SK-N-SH (cell line): ENCODE measurements around the gene ABCC2. TPM values are rescaled to one million over a fixed set of nuclear protein-coding genes. Genes with fewer than 3 reads are reported as not detected.

ENCODE experiments used
- CTCF ChIA-PET: fragments of 300-600, 350-600 bp; formaldehyde crosslinking; extraction: SDS; loops from one replicate; lab custom pipeline; 2021; lab: Yijun Ruan, JAX
- POLR2A ChIA-PET: fragments of 350-600 bp; sonication (Branson Sonifier 250); formaldehyde crosslinking; extraction: SDS; loops from one replicate; lab custom pipeline; 2020; ENCODE audit warnings: antibody characterized with exemption, inconsistent platforms; lab: Yijun Ruan, JAX
- DNase-seq: peaks from one replicate; pipeline ENCODE4 v3.0.0; 2012
- H2AFZ ChIP-seq: fragments of 200-600 bp; sonication (generic); 2 replicates; pipeline ENCODE4 v1.8.1; 2016; ENCODE audit warnings: antibody characterized with exemption, mild to moderate bottlenecking, low read depth
- H3F3A ChIP-seq: fragments of 200-600 bp; sonication (generic); replicated peaks from 2 replicates; pipeline ENCODE3; 2016; ENCODE audit warnings: antibody characterized with exemption, mild to moderate bottlenecking; ENCODE audit not compliant: insufficient read depth
- H3K27ac ChIP-seq, 2 experiments: fragments of 200-500 bp in 1 of 2; fragments of 200-600 bp in 1 of 2; sonication (Bioruptor generic) in 1 of 2; sonication (generic), shearing (Covaris generic) in 1 of 2; 2 replicates each; pipeline versions ENCODE4 v1.5.1 to v1.6.1; 2014 to 2016; ENCODE audit warnings: low read depth in 2 of 2, inconsistent platforms in 1 of 2, low read length in 1 of 2, mild to moderate bottlenecking in 1 of 2, mixed read lengths in 1 of 2
- H3K27me3 ChIP-seq: fragments of 200-600 bp; sonication (generic), shearing (Covaris generic); 2 replicates; pipeline ENCODE4 v1.6.1; 2016; ENCODE audit warnings: mixed run types; ENCODE audit not compliant: insufficient read depth
- H3K36me3 ChIP-seq, 2 experiments: fragments of 200-500 bp in 1 of 2; fragments of 200-600 bp in 1 of 2; sonication (Bioruptor generic) in 1 of 2; sonication (generic) in 1 of 2; replicated peaks in 1 of 2; 2 replicates each; pipeline versions ENCODE3 to v1.5.1; 2014 to 2016; ENCODE audit warnings: low read length in 1 of 2, mild to moderate bottlenecking in 1 of 2; ENCODE audit not compliant: insufficient read depth in 2 of 2, control insufficient read depth in 1 of 2
- H3K4me1 ChIP-seq, 2 experiments: fragments of 200-500 bp in 1 of 2; fragments of 200-600 bp in 1 of 2; sonication (Bioruptor generic) in 1 of 2; sonication (generic), shearing (Covaris generic) in 1 of 2; 2 replicates each; pipeline versions ENCODE4 v1.5.1 to v1.6.1; 2014 to 2016; ENCODE audit warnings: low read depth in 1 of 2, low read length in 1 of 2, mixed run types in 1 of 2; ENCODE audit not compliant: insufficient read depth in 2 of 2, control insufficient read depth in 1 of 2
- H3K4me2 ChIP-seq: fragments of 200-600 bp; sonication (generic), shearing (Covaris generic); 2 replicates; pipeline ENCODE4 v1.6.1; 2017; ENCODE audit warnings: mixed run types
- H3K4me3 ChIP-seq, 2 experiments: fragments of 200-500 bp in 1 of 2; fragments of 200-600 bp in 1 of 2; sonication (Bioruptor generic) in 1 of 2; sonication (generic), shearing (Covaris generic) in 1 of 2; 2 replicates each; pipeline versions ENCODE4 v1.5.1 to v1.8.1; 2014 to 2016; ENCODE audit warnings: low read depth in 2 of 2, inconsistent platforms in 1 of 2, low read length in 1 of 2, mild to moderate bottlenecking in 1 of 2, mixed read lengths in 1 of 2, moderate library complexity in 1 of 2
- H3K79me2 ChIP-seq: fragments of 200-600 bp; sonication (generic); 2 replicates; pipeline ENCODE4 v1.8.1; 2017; ENCODE audit warnings: mild to moderate bottlenecking; ENCODE audit not compliant: insufficient read depth
- H3K9ac ChIP-seq: fragments of 200-600 bp; sonication (generic); 2 replicates; pipeline ENCODE4 v1.6.1; 2017; ENCODE audit warnings: mixed run types
- H3K9me2 ChIP-seq: fragments of 200-600 bp; sonication (generic); 2 replicates; pipeline ENCODE4 v1.6.1; 2017; ENCODE audit warnings: mixed run types
- H3K9me3 ChIP-seq: fragments of 200-600 bp; sonication (generic); 2 replicates; pipeline ENCODE4 v1.6.1; 2017; ENCODE audit warnings: mixed run types, mild to moderate bottlenecking, moderate library complexity
- H4K20me1 ChIP-seq: fragments of 200-600 bp; sonication (generic); 2 replicates; pipeline ENCODE4 v1.6.1; 2017; ENCODE audit warnings: mild to moderate bottlenecking, mixed run types; ENCODE audit not compliant: insufficient read depth
- ELF1 ChIP-seq: IDR thresholded peaks from 2 replicates; pipeline ENCODE4 v1.4.0; 2012
- FOSL2 ChIP-seq: IDR thresholded peaks from 2 replicates; pipeline ENCODE4 v1.4.0; 2012; ENCODE audit warnings: low read depth, mild to moderate bottlenecking, moderate library complexity, borderline replicate concordance
- FOXJ3 ChIP-seq: sonication (generic); formaldehyde crosslinking; IDR thresholded peaks from 2 replicates; pipeline ENCODE4 v1.5.1; 2020; ENCODE audit warnings: mild to moderate bottlenecking, missing genetic modification reagents
- MXI1 ChIP-seq: IDR thresholded peaks from 2 replicates; pipeline ENCODE4 v1.6.1; 2012; ENCODE audit warnings: mild to moderate bottlenecking, low read depth, low read length, improper control_type of control experiment
- NFIC ChIP-seq: IDR thresholded peaks from 2 replicates; pipeline ENCODE4 v1.4.0; 2012; ENCODE audit warnings: borderline replicate concordance
- NRF1 ChIP-seq: IDR thresholded peaks from 2 replicates; pipeline ENCODE4 v1.6.1; 2012; ENCODE audit warnings: low read depth, mild to moderate bottlenecking, low read length
- RAD21 ChIP-seq: IDR thresholded peaks from 2 replicates; pipeline ENCODE4 v1.6.1; 2012; ENCODE audit warnings: mild to moderate bottlenecking, low read length
- RXRA ChIP-seq: IDR thresholded peaks from 2 replicates; pipeline ENCODE4 v1.4.0; 2012; ENCODE audit warnings: low read depth, mild to moderate bottlenecking, borderline replicate concordance
- SMC3 ChIP-seq: IDR thresholded peaks from 2 replicates; pipeline ENCODE4 v1.6.1; 2012; ENCODE audit warnings: low read depth, low read length, improper control_type of control experiment
- TAF1 ChIP-seq: IDR thresholded peaks from 2 replicates; pipeline ENCODE4 v1.6.1; 2012; ENCODE audit warnings: low read depth, mild to moderate bottlenecking, low read length, moderate library complexity, borderline replicate concordance
- USF2 ChIP-seq: fragments of 150-350 bp; IDR thresholded peaks from 2 replicates; pipeline ENCODE4 v1.6.1; 2017; ENCODE audit warnings: antibody characterized with exemption, low read length, low read depth, borderline replicate concordance
- ZBTB33 ChIP-seq: IDR thresholded peaks from 2 replicates; pipeline ENCODE4 v1.4.0; 2012; ENCODE audit warnings: low read depth, borderline replicate concordance
- WGBS: methylation state at CpG from one replicate; pipeline ENCODE4 v1.1.6; 2017; ENCODE audit warnings: low lambda C conversion rate; 5-methylcytosine and 5-hydroxymethylcytosine counted together
- polyA plus RNA-seq, 3 experiments: library from polyadenylated mRNA; depleted of rRNA; stranded (reverse); fragments of >200 nt; gene quantifications; 2 replicates each; pipeline ENCODE4 v1.2.3, GENCODE V29; 2012
- TF ChIP-seq, protein P1 (sequence below): IDR thresholded peaks from 2 replicates; pipeline ENCODE4 v1.6.1; 2012; ENCODE audit warnings: mild to moderate bottlenecking, low read depth, low read length, moderate library complexity

Gene ABCC2
- polyA plus RNA-seq, 1 of the 3 experiments (the other 2 are of a cell fraction), result 0.48 TPM

- Histone ChIP-seq H3K27ac (no peak overlapping the region), H3K27me3 (no peaks in the 10 kb centered on the region), H3K9me2 (no peaks in the 10 kb centered on the region), H3K4me3 (no peak overlapping the region), H2AFZ (no peak overlapping the region), H3K79me2 (no peaks in the 10 kb centered on the region), H3K9me3 (no peaks in the 10 kb centered on the region), H3K36me3 (no peaks in the 10 kb centered on the region), H3K9ac (no peak overlapping the region), H3F3A (peaks cover 6% of the 10 kb centered on the region), H4K20me1 (no peaks in the 10 kb centered on the region), H3K4me1 (no peaks in the 10 kb centered on the region; a peak in 1 of 4 replicates), H3K4me2 (no peak overlapping the region)
- ChIA-PET POLR2A (no interaction called here), CTCF (interaction anchor here (1.7 kb wide), 1 partner anchor 204 kb away, joined by 5 read pairs; no protein-coding TSS in a partner anchor)
- no peak for DNase-seq
- WGBS, result 92% methylated on average over 6 of the region's 7 CpGs
- no peak for TF ChIP-seq RXRA
These were observed 59.3 kb downstream of the ABCC2 start for GRCh38 chr10:99841746-99842145.

- Histone ChIP-seq H2AFZ (0 out of 2 replicates have a peak overlapping the region, but pooled peaks have one; percentile 45), H3K9me3 (no peaks in the 10 kb centered on the region), H3K79me2 (no peaks in the 10 kb centered on the region), H4K20me1 (no peaks in the 10 kb centered on the region), H3K4me1 (no peaks in the 10 kb centered on the region; a peak in 1 of 4 replicates), H3F3A (peaks cover 6% of the 10 kb centered on the region), H3K9ac (no peak overlapping the region), H3K9me2 (no peaks in the 10 kb centered on the region), H3K27me3 (no peaks in the 10 kb centered on the region), H3K4me3 (no peak overlapping the region), H3K4me2 (no peak overlapping the region), H3K27ac (no peak overlapping the region), H3K36me3 (no peaks in the 10 kb centered on the region)
- DNase-seq, result no peak
- TF ChIP-seq TAF1 (no peak), RXRA (no peak), NRF1 (no peak), ZBTB33 (no peak), MXI1 (no peak), NFIC (no peak), USF2 (no peak), RAD21 (no peak), ELF1 (no peak), FOSL2 (no peak), FOXJ3 (no peak), SMC3 (no peak)
- TF ChIP-seq, protein P1, sequence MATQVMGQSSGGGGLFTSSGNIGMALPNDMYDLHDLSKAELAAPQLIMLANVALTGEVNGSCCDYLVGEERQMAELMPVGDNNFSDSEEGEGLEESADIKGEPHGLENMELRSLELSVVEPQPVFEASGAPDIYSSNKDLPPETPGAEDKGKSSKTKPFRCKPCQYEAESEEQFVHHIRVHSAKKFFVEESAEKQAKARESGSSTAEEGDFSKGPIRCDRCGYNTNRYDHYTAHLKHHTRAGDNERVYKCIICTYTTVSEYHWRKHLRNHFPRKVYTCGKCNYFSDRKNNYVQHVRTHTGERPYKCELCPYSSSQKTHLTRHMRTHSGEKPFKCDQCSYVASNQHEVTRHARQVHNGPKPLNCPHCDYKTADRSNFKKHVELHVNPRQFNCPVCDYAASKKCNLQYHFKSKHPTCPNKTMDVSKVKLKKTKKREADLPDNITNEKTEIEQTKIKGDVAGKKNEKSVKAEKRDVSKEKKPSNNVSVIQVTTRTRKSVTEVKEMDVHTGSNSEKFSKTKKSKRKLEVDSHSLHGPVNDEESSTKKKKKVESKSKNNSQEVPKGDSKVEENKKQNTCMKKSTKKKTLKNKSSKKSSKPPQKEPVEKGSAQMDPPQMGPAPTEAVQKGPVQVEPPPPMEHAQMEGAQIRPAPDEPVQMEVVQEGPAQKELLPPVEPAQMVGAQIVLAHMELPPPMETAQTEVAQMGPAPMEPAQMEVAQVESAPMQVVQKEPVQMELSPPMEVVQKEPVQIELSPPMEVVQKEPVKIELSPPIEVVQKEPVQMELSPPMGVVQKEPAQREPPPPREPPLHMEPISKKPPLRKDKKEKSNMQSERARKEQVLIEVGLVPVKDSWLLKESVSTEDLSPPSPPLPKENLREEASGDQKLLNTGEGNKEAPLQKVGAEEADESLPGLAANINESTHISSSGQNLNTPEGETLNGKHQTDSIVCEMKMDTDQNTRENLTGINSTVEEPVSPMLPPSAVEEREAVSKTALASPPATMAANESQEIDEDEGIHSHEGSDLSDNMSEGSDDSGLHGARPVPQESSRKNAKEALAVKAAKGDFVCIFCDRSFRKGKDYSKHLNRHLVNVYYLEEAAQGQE, result no peak
- CTCF ChIA-PET, result interaction anchor here (0.6 to 4.3 kb wide), 4 partner anchors 110 to 204 kb away, joined by 3 to 122 read pairs (median 28); partner anchors contain the start of gene DNMBP
- WGBS, result 88% methylated on average over 3 of the region's 3 CpGs
- POLR2A ChIA-PET, result no interaction called here
These were observed 60.9 kb downstream of the ABCC2 start for GRCh38 chr10:99843310-99843709.
